GM23338 (cell line): Measurements from ENCODE around the gene ZNF83.

Source experiments
- EZH2 ChIP-seq: fragments of 200-600 bp; sonication (generic); IDR thresholded peaks from one replicate; pipeline ENCODE4 v1.8.0; 2017; ENCODE audit warnings: antibody characterized with exemption, mild to moderate bottlenecking, low read depth; ENCODE audit not compliant: unreplicated experiment
- POLR2AphosphoS5 ChIP-seq: IDR thresholded peaks from 2 replicates; pipeline ENCODE4 v1.6.1; 2016; ENCODE audit warnings: antibody characterized with exemption, low read depth
- STAT1 ChIP-seq: IDR thresholded peaks from one replicate; pipeline ENCODE4 v1.6.1; 2016; ENCODE audit warnings: antibody characterized with exemption; ENCODE audit not compliant: unreplicated experiment
- TF ChIP-seq, protein P1 (sequence below), 2 experiments: fragments of 200-600 bp in 1 of 2; sonication (generic) in 1 of 2; conservative IDR thresholded peaks; 2 replicates each; pipeline versions ENCODE4 v1.5.1 to v1.6.1; 2016 to 2017; ENCODE audit warnings: antibody characterized with exemption in 2 of 2, low read depth in 2 of 2, mild to moderate bottlenecking in 2 of 2, moderate library complexity in 1 of 2

DNA sequence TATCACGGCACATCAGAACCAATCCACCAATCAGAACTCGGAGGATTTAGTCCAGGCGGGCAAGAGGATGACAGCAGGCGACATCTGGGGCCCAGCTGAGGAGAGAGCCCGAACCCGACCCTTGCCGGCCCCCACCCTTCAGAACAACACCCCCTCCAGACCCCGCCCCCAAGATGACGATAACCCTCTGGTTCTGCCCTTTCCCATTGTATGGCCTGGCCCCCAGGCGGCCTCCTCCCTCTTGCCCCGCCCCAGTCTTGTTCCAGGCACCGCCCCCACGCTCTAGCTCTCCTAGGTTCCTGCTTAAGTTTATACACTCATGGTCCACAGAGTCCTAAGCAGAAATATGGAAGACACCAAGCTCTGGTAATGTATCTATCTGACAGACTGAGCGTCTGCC, 2.8 kb upstream of the ZNF83 start:
- TF ChIP-seq, protein P1, sequence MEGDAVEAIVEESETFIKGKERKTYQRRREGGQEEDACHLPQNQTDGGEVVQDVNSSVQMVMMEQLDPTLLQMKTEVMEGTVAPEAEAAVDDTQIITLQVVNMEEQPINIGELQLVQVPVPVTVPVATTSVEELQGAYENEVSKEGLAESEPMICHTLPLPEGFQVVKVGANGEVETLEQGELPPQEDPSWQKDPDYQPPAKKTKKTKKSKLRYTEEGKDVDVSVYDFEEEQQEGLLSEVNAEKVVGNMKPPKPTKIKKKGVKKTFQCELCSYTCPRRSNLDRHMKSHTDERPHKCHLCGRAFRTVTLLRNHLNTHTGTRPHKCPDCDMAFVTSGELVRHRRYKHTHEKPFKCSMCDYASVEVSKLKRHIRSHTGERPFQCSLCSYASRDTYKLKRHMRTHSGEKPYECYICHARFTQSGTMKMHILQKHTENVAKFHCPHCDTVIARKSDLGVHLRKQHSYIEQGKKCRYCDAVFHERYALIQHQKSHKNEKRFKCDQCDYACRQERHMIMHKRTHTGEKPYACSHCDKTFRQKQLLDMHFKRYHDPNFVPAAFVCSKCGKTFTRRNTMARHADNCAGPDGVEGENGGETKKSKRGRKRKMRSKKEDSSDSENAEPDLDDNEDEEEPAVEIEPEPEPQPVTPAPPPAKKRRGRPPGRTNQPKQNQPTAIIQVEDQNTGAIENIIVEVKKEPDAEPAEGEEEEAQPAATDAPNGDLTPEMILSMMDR (conservative IDR thresholded peaks at IDR 0.05; ENCODE audit: low read depth in 2 of 2), result no peak
- TF ChIP-seq POLR2AphosphoS5 (no peak), EZH2 (no peak), STAT1 (no peak)
